Left lung (tissue), 10 donors: ENCODE results near the gene JADE2. TPM values are rescaled to one million over a fixed set of nuclear protein-coding genes. Genes with fewer than 3 reads are reported as not detected.

Experiments
- ATAC-seq: fragments of 200-7000 bp; cut with Tn5 transposase; one replicate; pipeline ENCODE4 v1.9.1; 2020; ENCODE audit warnings: moderate library complexity
- DNase-seq, 4 donors: peaks; one replicate each; pipeline ENCODE4 v3.0.0-alpha.2; 2013 to 2020
- H3K27ac ChIP-seq, 2 donors: fragments of 200-600 bp; sonication (generic) in 1 of 2; one replicate each; pipeline versions ENCODE4 v1.5.0 to v1.8.0; 2020 to 2021
- H3K27me3 ChIP-seq, 2 donors: fragments of 200-600 bp; sonication (generic) in 1 of 2; one replicate each; pipeline versions ENCODE4 v1.5.0 to v1.8.0; 2020 to 2021
- H3K36me3 ChIP-seq, 2 donors: fragments of 200-600 bp; sonication (generic) in 1 of 2; one replicate each; pipeline versions ENCODE4 v1.5.0 to v1.8.0; 2020 to 2021
- H3K4me1 ChIP-seq, 2 donors: fragments of 200-600 bp; one replicate each; pipeline ENCODE4 v1.8.0; 2021
- H3K4me3 ChIP-seq, 2 donors: fragments of 200-600 bp; sonication (generic) in 1 of 2; one replicate each; pipeline versions ENCODE4 v1.5.0 to v1.8.0; 2020 to 2021; ENCODE audit warnings: mild to moderate bottlenecking in 1 of 2
- H3K9me3 ChIP-seq, 2 donors: fragments of 200-600 bp; sonication (generic) in 1 of 2; one replicate each; pipeline versions ENCODE4 v1.5.0 to v1.8.0; 2020 to 2021
- intact Hi-C, 2 donors: fragments of 100-400 bp; cut with DNase I; formaldehyde crosslinking; loops; one replicate each; pipeline versions ENCODE4 v1.11.2 to v1.14.2; 2022
- polyA plus RNA-seq, 6 donors: library from polyadenylated mRNA; unstranded; fragments of 120-200 nt; gene quantifications; one replicate each; pipeline ENCODE4 v1.2.1, GENCODE V29; 2013; ENCODE audit not compliant: insufficient read length in 6 of 6
- total RNA-seq, 2 donors: library from RNA; stranded (reverse); fragmentation: NEBNext Ultra II Directional; extraction: Animal tissue kit (Norgen Biotek cat#: 25700); gene quantifications; one replicate each; pipeline ENCODE4 v1.2.1, GENCODE V29; 2021
- TF ChIP-seq, protein P1 (sequence below), 2 donors: fragments of 200-600 bp; sonication (generic) in 1 of 2; IDR thresholded peaks; one replicate each; pipeline versions ENCODE4 v1.5.0 to v1.8.0; 2021; ENCODE audit warnings: antibody characterized with exemption in 2 of 2
- donor health status: DM: no; HTN: yes; CAD: no.
- donor health status: DM: no; HTN: no; CAD: no.

The JADE2 gene
- total and polyA plus RNA-seq, 8 donors: 13.5 to 51.1 (median 17.3) TPM

DNA sequence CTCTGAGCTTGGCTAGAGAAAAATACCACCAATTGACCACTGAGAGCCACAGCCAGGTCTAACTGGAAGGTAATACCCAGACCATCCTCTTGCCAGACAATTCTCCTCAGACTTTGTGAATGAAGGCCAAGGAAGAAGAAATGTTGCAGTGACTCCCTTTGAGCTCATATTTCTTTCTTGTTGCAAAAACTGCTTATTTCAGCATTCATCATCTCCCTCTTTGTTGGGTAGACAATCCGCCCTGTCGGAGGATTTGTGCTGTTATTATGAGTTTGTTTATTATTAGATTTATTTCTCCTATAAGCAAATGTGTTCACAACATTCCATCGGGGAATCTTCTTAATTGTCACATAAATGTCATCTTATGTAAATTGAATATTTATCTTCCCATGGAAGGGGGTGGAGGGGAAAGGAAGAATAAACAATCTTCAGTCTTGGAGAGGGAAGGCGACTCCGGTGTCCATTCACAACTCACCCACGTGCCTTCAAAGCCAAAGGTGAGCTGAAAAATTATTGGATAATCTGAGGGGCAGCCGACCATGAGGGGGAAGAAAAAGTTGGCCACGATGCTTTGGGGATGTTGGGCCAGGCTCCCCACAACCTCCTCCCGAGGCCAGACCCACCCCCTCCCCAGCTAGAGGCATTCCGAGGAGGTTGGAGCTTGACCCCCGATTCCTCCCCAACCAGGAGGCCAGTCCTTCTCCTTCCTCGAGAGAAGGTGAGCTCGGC is 1.8 kb upstream of the JADE2 start:
- intact Hi-C loops: loop anchor here in 1 of 2 donors (10.0 kb wide), 1 partner anchor 109 kb away; the partner anchor contains the start of gene CDKN2AIPNL
- DNase-seq: no peak
- H3K4me3 ChIP-seq: peak overlapping the region; percentile 76 to 98
- H3K27ac ChIP-seq: peak overlapping the region; percentile 91 to 94
- H3K36me3 ChIP-seq: no peaks in the 10 kb centered on the region
- H3K27me3 ChIP-seq: no peaks in the 10 kb centered on the region
- no peak for ATAC-seq
- H3K4me1 ChIP-seq: peaks cover 11 to 24% of the 10 kb centered on the region in 2 donors
- TF ChIP-seq, protein P1, sequence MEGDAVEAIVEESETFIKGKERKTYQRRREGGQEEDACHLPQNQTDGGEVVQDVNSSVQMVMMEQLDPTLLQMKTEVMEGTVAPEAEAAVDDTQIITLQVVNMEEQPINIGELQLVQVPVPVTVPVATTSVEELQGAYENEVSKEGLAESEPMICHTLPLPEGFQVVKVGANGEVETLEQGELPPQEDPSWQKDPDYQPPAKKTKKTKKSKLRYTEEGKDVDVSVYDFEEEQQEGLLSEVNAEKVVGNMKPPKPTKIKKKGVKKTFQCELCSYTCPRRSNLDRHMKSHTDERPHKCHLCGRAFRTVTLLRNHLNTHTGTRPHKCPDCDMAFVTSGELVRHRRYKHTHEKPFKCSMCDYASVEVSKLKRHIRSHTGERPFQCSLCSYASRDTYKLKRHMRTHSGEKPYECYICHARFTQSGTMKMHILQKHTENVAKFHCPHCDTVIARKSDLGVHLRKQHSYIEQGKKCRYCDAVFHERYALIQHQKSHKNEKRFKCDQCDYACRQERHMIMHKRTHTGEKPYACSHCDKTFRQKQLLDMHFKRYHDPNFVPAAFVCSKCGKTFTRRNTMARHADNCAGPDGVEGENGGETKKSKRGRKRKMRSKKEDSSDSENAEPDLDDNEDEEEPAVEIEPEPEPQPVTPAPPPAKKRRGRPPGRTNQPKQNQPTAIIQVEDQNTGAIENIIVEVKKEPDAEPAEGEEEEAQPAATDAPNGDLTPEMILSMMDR (IDR thresholded peaks at IDR 0.05): no peak
- H3K9me3 ChIP-seq: no peaks in the 10 kb centered on the region

DNA sequence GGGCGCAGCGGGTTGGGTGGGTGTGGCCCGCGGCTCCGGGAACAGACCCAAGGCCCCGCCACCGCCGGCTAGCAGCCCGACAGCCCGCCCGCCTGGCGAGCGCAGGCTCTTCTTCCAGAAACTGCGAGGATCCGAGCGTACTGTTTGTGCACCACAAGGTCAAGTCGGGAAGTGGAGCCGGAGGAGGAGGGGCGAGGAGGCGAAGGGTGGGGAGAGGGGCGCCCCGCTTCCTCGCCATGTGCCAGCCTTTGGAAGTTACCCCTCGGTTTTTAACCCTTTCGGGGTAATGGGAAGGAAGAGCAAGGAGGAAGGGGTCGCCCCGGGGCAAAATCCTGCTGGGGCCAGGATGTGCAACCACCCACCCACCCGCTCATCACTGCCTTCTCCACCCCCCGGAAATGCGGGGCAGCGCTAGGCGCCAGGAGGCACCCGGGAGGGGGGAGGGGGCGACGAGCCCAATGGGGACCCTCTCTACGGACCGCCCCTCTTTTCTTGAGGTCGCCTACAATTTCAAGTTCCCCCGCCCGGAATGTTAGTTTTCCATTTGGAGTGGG is 1.1 kb upstream of the JADE2 start:
- TF ChIP-seq, protein P1 (IDR thresholded peaks at IDR 0.05): no peak
- ATAC-seq (peak; percentile 46), DNase-seq (peak; percentile 68 to 94 (median 85))
- H3K4me1 ChIP-seq: peaks cover 15 to 31% of the 10 kb centered on the region in 2 donors
- H3K36me3 ChIP-seq: no peaks in the 10 kb centered on the region
- H3K4me3 ChIP-seq: peak overlapping the region; percentile 76 to 98
- intact Hi-C loops: loop anchor here in 1 of 2 donors (10.0 kb wide), 1 partner anchor 110 kb away; the partner anchor contains the start of gene CDKN2AIPNL
- H3K9me3 ChIP-seq: no peaks in the 10 kb centered on the region
- no peaks in the 10 kb centered on the region for H3K27me3 ChIP-seq
- peak overlapping the region; percentile 91 to 94 for H3K27ac ChIP-seq

DNA sequence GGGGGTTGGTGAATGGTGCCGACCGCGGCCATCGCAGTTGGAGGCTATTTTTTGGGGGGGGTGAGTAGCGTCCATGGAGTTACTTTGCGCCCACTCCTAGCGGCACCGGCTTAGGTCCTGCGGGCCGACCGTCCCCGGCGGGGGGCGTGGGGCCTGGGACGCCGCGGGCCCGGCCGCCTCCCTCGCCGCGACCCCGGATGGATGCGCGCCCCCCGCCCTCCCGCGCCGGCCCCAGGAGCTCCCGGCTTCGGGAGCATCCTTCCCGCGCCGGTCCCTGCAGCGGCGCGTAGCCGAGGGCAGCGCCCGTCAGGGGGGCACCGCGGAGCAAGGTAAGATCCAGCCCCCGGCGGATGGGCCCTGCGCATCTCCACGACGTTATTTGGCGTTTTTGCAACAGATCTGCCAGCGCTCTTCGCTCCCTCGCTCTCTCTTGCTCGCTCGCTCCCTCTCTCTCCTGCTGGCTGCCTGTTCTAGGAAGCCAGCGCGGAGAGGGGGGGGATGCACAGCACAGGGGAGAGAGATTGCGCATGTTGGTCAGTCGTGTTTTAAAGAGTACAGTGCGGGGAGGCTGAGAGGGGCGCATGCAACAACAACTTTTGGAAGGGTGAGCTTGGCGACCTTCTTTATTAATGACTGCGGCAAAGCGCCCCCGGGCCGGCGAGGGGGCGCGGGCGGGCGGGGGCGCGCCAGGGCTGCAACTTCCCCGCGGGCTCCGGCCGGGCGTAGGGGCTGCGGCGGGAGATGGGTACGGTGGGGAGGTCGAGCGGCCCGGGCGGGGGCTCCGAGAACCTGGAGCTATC is 413 bp downstream of the JADE2 start:
- Histone ChIP-seq H3K27ac (peak overlapping the region; percentile 91 to 94), H3K9me3 (no peaks in the 10 kb centered on the region), H3K36me3 (no peaks in the 10 kb centered on the region), H3K27me3 (no peaks in the 10 kb centered on the region), H3K4me3 (peak overlapping the region; percentile 76 to 98), H3K4me1 (peaks cover 22 to 43% of the 10 kb centered on the region in 2 donors)
- ATAC-seq: peak; percentile 4
- DNase-seq: peak; percentile 75 to 92 (median 88)
- intact Hi-C loops: loop anchor here in 1 of 2 donors (10.0 kb wide), 1 partner anchor 111 kb away; the partner anchor contains the start of gene CDKN2AIPNL
- TF ChIP-seq, protein P1 (IDR thresholded peaks at IDR 0.05): no peak

DNA sequence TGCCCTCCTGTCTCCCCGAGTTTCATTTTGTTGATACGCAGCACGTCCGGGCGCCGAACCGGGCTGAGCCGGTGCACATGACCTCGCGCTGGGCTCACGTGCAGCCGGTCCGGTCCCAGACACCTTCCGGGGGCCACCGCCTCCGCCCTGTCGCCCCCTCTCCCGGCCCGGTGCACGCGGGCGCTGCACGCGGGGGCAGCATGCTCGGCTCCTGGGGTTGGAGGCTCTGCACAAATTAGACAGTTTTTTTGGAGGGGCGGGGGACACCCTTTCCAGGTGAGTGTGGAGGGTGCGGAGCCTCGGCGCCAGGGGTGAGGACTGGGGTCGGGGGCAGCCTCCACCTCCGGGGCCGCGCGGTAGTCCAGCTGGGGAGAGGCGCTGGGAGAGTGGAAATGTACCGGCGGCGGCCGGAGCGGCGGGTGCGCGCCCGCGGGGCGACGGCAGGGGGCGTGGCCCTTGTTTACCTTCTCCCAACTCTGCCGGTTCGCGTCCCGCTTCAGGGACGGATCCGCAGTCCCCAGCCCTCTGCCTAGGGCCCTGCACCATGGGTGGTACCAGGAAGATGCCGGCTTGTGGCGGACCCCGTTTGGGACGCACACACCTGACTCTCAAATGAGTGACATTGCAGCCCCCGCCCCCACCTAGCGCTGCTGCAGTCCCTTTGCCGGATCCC is 1.1 kb downstream of the JADE2 start:
- TF ChIP-seq, protein P1 (IDR thresholded peaks at IDR 0.05): peak; percentile 22 to 49
- ATAC-seq (peak; percentile 57), DNase-seq (peak in 3 of 4 donors; percentile 66 to 95 (median 86))
- no peaks in the 10 kb centered on the region for H3K9me3 ChIP-seq
- H3K4me3 ChIP-seq: peak overlapping the region; percentile 76 to 98
- no peaks in the 10 kb centered on the region for H3K27me3 ChIP-seq
- H3K4me1 ChIP-seq: peaks cover 22 to 43% of the 10 kb centered on the region in 2 donors
- peak overlapping the region; percentile 91 to 94 for H3K27ac ChIP-seq
- intact Hi-C loops: loop anchor here in 1 of 2 donors (10.0 kb wide), 1 partner anchor 112 kb away; the partner anchor contains the start of gene CDKN2AIPNL
- H3K36me3 ChIP-seq: no peaks in the 10 kb centered on the region
